Activated T-cell treated with anti-CD3 and anti-CD28 coated beads, Interleukin-2, amount 50 U/mL, for 72 hours (primary cell): ENCODE measurements around the gene SP100. TPM values are rescaled to one million over a fixed set of nuclear protein-coding genes. Genes with fewer than 3 reads are reported as not detected.
A peak's percentile ranks its signal among the peaks of the same experiment; 100 is the strongest.
"Not testable (repeated sequence)": the region's sequence is repeated elsewhere in the genome, so short reads cannot be mapped to it uniquely, and the experiment has no call there.

ENCODE experiments used
- ATAC-seq, 2 donors: fragments of 150-1000 bp; cut with Tn5 transposase; replicated peaks in 1 of 2; 2 replicates each; pipeline ENCODE4 v1.10.0; 2021; ENCODE audit warnings: moderate library complexity in 2 of 2, mild to moderate bottlenecking in 1 of 2
- DNase-seq, 2 donors: peaks; one replicate each; pipeline ENCODE4 v3.0.0; 2021 to 2022; ENCODE audit warnings: mixed read lengths in 1 of 2
- H3K27ac Mint-ChIP-seq: one replicate; pipeline ENCODE4 v1.8.0; 2022; ENCODE audit warnings: mild to moderate bottlenecking, moderate library complexity, mixed read lengths
- H3K27me3 Mint-ChIP-seq: one replicate; pipeline ENCODE4 v1.8.0; 2022; ENCODE audit warnings: low read depth, mixed read lengths
- H3K36me3 Mint-ChIP-seq, 2 donors: one replicate each; pipeline ENCODE4 v1.8.0; 2022; ENCODE audit warnings: mixed read lengths in 2 of 2, mild to moderate bottlenecking in 1 of 2; ENCODE audit not compliant: insufficient read depth in 2 of 2
- H3K4me1 Mint-ChIP-seq: one replicate; pipeline ENCODE4 v1.8.0; 2022; ENCODE audit warnings: low read depth, mixed read lengths
- H3K4me3 Mint-ChIP-seq, 2 donors: one replicate each; pipeline ENCODE4 v1.8.0; 2022; ENCODE audit warnings: mild to moderate bottlenecking in 2 of 2, mixed read lengths in 2 of 2, moderate library complexity in 2 of 2
- H3K9me3 Mint-ChIP-seq, 2 donors: one replicate each; pipeline ENCODE4 v1.8.0; 2022; ENCODE audit warnings: mixed read lengths in 2 of 2
- total RNA-seq, 2 donors: library from RNA; stranded (reverse); gene quantifications; one replicate each; pipeline ENCODE4 v1.2.3, GENCODE V29; 2022

SP100 gene
- total RNA-seq: 100 to 1,000 TPM; 156 to 217 TPM

DNA sequence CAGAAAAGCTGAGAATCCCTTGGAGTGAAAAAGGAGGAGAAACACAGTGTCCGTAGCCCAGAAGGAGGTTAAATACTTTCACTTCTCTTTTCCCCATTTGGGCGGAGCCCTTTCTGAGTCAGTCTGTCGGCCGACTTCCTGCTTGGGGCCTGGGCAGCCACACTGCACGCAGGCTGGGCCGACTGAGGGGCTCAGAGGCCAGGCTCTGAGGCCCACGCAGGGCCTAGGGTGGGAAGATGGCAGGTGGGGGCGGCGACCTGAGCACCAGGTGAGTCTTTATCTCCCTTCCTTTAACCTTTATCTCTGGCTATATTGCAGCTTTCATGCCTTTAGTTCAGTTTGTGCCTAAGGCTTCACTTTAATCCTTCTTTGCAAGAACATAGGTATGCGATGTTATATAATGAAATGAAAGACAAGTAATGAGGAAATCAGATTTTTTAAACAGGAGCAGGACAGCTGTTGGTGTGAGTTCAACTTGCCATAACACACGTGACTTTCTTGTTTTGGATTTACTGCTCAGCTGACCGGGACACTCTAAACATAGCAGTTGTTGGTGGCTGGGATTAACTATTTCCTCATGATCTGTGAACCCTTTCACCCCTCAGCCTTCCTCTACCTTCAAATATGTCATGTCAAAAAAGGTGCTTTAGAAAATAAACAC is at the start of gene SP100:
Gene SP100, plus strand, starts transcription at position 141 of the 661 bp plus-strand sequence. Its CDS starts 96 bp downstream, at position 237.
- peak within 1 kb of the TSS; percentile 88 to 95 for H3K4me3 Mint-ChIP-seq
- H3K27ac Mint-ChIP-seq: peak within 1 kb of the TSS; percentile 99
- H3K27me3 Mint-ChIP-seq: no peaks in the 10 kb centered on the region
- peaks cover 16 to 26% of the 10 kb centered on the region in 2 donors for H3K36me3 Mint-ChIP-seq
- peaks cover 85% of the 10 kb centered on the region for H3K4me1 Mint-ChIP-seq
- no peaks in the 10 kb centered on the region for H3K9me3 Mint-ChIP-seq
- DNase-seq (peak; percentile 82 to 87), ATAC-seq (peak; percentile 85)

DNA sequence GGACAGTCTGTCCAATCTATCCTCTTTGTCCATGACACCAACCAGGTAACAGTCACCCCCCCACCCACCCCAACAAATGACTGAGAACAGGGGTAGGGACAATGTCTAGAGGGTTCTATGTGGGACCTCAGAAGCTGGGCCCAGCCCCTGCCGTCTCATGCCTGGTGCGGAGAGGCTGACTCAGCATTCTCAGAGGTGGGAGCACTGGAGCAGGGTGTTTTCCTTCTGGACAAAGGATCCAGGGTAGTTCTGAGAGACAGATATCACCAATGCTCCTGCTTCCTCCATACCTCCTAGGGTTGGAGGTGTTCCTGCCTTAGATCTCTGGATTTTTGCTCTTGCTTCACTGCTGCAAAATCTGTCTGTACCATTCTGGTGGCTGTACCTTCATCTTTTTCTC is 33.9 kb upstream of the SP100 start:
- no peak for ATAC-seq
- Mint-ChIP-seq H3K27ac (peak overlapping the region; percentile 72), H3K4me3 (no peak overlapping the region), H3K36me3 (peaks cover 1 to 25% of the 10 kb centered on the region in 2 donors), H3K4me1 (peaks cover 10% of the 10 kb centered on the region), H3K9me3 (no peaks in the 10 kb centered on the region), H3K27me3 (no peaks in the 10 kb centered on the region)
- no peak for DNase-seq

DNA sequence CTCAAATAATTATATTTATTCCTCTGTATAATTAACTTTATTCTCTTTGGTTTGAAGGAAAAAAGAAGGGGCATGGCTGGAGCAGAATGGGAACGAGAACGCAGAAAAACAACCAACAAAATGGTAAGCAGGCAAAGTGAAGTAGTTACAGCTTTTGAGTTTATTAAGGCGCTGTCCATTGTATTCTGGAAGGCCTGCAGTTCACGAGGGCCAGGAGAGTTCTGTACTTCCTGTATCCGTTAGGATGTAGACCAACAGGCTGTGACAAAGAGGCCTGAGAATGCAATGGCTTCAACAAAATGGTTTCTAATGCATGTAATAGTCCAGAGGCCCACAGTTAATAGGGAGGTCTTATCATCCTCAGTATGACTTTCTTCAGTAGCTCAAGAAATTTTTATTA is 32.5 kb upstream of the SP100 start:
- Mint-ChIP-seq H3K27ac (no peak overlapping the region), H3K27me3 (no peaks in the 10 kb centered on the region), H3K4me1 (peaks cover 3% of the 10 kb centered on the region), H3K36me3 (peaks cover 1 to 24% of the 10 kb centered on the region in 2 donors), H3K9me3 (no peaks in the 10 kb centered on the region), H3K4me3 (no peak overlapping the region)
- ATAC-seq (no peak), DNase-seq (no peak)

DNA sequence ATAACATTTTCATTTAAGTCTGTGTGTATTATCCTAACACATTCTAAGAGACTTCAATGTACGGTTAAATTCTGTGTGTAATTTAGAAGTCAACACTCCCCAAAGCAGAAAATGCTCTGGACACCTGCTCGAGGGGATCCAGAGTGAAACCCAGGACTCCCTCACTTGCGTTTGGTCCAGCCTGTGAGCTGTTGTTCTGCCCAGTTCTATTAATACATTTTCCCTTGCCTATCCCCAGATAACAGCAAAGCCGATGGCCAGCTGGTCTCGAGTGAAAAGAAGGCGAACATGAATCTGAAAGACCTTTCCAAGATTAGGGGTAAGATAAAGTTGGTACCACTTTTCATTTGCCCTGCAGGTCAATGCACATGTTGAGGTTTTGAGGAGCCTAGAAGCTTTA is 31.0 kb upstream of the SP100 start:
- Mint-ChIP-seq H3K36me3 (peaks cover 7 to 33% of the 10 kb centered on the region in 2 donors), H3K4me1 (no peaks in the 10 kb centered on the region), H3K4me3 (no peak overlapping the region), H3K27me3 (no peaks in the 10 kb centered on the region), H3K27ac (no peak overlapping the region), H3K9me3 (no peaks in the 10 kb centered on the region)
- ATAC-seq (no peak), DNase-seq (no peak)

DNA sequence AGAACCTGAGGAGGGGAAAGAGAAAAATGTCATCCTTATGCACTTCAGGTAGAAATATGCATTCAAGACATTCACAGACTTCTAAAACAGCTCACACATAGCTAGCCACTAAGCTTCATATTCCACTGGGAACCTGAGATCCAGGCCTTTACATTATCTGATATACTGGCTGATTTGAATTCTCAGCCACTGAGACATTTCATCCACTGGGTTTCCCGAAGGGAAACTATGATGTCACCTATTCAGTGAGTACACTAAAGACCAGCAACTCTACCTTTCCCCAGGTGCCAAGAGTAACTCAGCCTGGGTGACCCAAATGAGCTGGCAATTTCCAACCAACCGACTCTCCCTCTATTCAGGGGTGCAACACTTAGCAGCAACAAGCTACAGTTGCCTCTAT is 21.7 kb upstream of the SP100 start:
- H3K4me3 Mint-ChIP-seq: no peak overlapping the region
- H3K27ac Mint-ChIP-seq: no peak overlapping the region
- H3K9me3 Mint-ChIP-seq: peaks cover 0 to 2% of the 10 kb centered on the region in 2 donors
- H3K27me3 Mint-ChIP-seq: no peaks in the 10 kb centered on the region
- no peaks in the 10 kb centered on the region for H3K4me1 Mint-ChIP-seq
- H3K36me3 Mint-ChIP-seq: peaks cover 21 to 49% of the 10 kb centered on the region in 2 donors
- no peak for DNase-seq
- ATAC-seq: no peak

DNA sequence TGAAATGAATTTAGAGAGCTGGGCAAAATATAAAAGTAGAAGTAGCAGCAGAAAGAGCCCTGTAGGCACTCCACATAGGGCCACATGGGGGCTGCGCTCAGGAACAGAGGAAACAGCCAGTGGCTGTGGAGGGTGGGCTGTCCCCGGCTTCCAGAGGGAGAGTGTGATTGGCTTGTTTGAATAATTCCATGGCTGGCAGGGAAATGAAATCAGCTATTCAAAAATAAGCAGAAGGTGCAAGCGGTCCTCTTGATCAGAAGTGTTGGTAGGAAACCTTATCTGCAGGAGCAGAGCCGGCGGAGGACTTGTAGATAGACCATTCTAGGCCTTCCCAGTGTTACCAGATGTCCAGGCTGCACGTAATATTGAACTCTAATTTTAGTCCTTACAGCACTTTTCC is 17.3 kb upstream of the SP100 start:
- Mint-ChIP-seq H3K36me3 (peaks cover 9 to 39% of the 10 kb centered on the region in 2 donors), H3K27ac (peak overlapping the region; percentile 2)
- ATAC-seq, H3K4me1 Mint-ChIP-seq, H3K9me3 Mint-ChIP-seq, DNase-seq, H3K27me3 Mint-ChIP-seq, H3K4me3 Mint-ChIP-seq: not testable (repeated sequence)

DNA sequence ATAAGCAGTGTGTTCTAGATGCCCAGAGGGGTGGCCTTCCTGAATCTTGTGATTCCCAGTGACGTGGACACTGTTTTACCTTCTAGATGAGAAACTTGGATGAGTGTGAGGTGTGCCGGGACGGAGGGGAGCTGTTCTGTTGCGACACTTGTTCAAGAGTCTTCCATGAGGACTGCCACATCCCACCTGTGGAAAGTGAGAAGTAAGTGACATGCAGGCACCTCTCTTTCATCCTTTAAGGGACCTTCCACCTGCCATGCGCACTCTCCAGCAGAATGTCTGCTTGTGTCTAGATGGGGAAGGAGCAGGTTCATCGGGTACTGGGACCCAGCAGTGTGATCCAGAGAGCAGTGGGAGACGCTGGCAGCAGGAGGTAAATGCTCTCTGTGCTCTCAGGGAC is 16.0 kb upstream of the SP100 start:
- no peak overlapping the region for H3K27ac Mint-ChIP-seq
- no peaks in the 10 kb centered on the region for H3K4me1 Mint-ChIP-seq
- H3K36me3 Mint-ChIP-seq: peaks cover 7 to 39% of the 10 kb centered on the region in 2 donors
- ATAC-seq (no peak), DNase-seq (no peak)
- no peaks in the 10 kb centered on the region for H3K27me3 Mint-ChIP-seq
- peaks cover 1 to 2% of the 10 kb centered on the region in 2 donors for H3K9me3 Mint-ChIP-seq
- H3K4me3 Mint-ChIP-seq: no peak overlapping the region

DNA sequence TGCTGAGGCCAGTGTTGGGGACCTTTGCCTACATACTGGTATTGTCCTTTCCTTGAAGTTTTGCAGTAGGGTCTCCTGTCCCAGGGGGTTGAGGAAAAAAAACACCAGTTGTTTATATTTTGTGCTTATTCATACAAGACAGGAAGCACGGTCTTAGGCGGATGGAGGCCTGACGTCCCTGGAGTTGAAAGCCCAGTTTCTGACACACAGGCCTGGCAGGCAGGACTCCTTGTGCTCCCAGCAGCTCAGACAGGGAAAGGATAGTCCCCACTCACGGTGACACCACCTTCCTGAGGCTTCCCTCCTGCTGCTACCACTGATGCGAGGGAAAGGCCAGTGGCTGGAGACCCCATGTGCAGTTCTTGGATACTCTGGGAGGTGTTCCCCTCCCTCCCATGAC is 15.5 kb upstream of the SP100 start:
- no peak overlapping the region for H3K4me3 Mint-ChIP-seq
- H3K27ac Mint-ChIP-seq: no peak overlapping the region
- H3K4me1 Mint-ChIP-seq: no peaks in the 10 kb centered on the region
- peaks cover 1 to 2% of the 10 kb centered on the region in 2 donors for H3K9me3 Mint-ChIP-seq
- no peak for DNase-seq
- ATAC-seq: no peak
- peaks cover 6 to 36% of the 10 kb centered on the region in 2 donors for H3K36me3 Mint-ChIP-seq
- H3K27me3 Mint-ChIP-seq: no peaks in the 10 kb centered on the region

DNA sequence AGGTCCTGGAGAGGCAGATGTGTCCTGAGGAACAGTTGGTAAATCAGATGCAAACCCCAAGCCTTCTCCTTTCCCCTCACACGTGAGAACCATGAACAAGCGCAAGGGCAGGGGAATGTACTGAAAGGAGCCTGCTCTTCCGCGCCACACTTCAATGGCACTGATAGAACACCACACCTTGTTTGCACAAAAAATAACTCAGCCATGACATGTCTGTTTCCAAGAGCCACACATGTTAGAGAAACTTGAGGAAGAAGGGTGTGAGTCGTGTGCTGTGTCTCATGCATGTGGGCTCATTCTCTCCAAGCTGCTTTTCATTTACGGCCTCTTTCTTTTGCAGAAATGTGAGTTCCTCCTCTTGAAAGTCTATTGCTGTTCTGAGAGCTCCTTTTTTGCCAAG is 15.0 kb upstream of the SP100 start:
- not testable (repeated sequence) for H3K4me1 Mint-ChIP-seq, H3K4me3 Mint-ChIP-seq, H3K9me3 Mint-ChIP-seq, H3K27me3 Mint-ChIP-seq, ATAC-seq, H3K27ac Mint-ChIP-seq, DNase-seq
- peaks cover 2 to 32% of the 10 kb centered on the region in 2 donors for H3K36me3 Mint-ChIP-seq

DNA sequence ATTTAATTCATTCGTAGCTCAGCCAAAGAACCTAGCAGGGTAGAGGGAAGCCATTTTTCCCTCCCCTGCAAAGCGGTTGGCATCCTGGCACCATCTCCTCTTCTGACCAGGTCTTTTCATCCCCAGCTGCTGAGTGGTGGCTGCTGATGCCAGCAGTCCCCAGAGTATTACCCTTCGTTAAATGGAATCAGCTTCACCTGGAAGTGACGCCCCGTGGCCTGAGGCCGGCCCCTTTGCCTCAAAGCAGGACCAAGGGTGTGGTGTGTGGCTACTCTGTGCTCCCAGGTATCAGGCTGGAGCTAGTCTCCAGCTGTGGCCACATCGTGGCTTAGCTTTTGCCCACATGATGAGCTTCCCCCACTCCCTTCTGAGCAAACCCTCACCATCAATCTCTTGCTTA is 12.3 kb upstream of the SP100 start:
- H3K4me3 Mint-ChIP-seq: no peak overlapping the region

DNA sequence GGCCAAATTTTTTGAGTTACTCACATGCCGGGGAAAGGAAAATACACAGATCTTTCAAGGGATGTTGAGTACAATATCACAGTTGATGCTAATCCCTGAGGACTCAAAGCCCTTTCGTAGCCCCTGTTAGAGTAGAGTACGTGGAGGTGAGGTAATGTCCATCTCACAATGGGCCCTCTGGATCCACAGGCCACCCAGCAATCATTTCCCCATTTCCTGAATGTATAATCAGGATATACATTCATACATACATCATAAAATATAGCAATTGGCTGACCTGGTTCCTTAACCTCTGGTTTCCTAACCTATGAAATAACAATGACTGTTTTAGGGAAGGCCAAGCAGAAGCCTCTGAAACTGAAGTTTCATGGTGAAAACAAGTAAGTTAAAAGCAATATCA is 10.2 kb upstream of the SP100 start:
- Mint-ChIP-seq H3K36me3 (peaks cover 2 to 20% of the 10 kb centered on the region in 2 donors), H3K4me1 (peaks cover 13% of the 10 kb centered on the region), H3K9me3 (peaks cover 1 to 2% of the 10 kb centered on the region in 2 donors), H3K4me3 (no peak overlapping the region), H3K27me3 (no peaks in the 10 kb centered on the region), H3K27ac (no peak overlapping the region)
- DNase-seq: no peak
- ATAC-seq: no peak

More for the DNA sequence above, 12.3 kb upstream of the SP100 start:
- Mint-ChIP-seq H3K36me3 (peaks cover 2 to 29% of the 10 kb centered on the region in 2 donors), H3K27me3 (no peaks in the 10 kb centered on the region), H3K4me1 (peaks cover 9% of the 10 kb centered on the region), H3K27ac (no peak overlapping the region), H3K9me3 (peaks cover 1 to 2% of the 10 kb centered on the region in 2 donors)
- ATAC-seq (no peak), DNase-seq (no peak)

DNA sequence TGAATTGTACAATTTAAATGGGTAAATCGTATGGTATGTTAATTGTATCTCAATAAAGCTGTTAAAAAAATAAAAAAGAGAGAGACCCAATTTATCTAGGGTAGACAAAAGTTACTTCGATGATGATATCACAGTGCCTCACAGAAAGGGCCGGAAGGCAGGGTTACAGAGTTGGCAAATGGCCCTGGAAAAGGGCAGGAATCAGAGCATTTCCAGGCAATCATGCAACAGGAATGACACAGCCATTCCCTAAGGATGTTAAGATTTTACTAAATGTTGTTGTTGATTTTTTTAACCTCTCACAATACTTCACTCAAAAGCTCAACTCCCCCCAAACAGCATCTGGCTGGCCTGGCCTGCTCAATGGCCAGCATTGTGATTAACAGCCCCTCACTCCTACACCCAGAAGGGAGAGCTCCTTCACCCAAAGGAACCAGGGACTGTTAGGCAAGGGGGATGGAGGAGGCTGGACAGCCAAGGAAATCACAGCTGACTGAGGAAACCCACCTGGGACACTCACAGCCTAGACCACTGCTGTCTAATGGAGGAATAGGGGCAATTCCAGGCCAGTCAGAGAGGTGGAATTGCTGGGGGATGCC is 7.7 kb upstream of the SP100 start:
- peak overlapping the region; percentile 49 for H3K27ac Mint-ChIP-seq
- DNase-seq (no peak), ATAC-seq (no peak)

DNA sequence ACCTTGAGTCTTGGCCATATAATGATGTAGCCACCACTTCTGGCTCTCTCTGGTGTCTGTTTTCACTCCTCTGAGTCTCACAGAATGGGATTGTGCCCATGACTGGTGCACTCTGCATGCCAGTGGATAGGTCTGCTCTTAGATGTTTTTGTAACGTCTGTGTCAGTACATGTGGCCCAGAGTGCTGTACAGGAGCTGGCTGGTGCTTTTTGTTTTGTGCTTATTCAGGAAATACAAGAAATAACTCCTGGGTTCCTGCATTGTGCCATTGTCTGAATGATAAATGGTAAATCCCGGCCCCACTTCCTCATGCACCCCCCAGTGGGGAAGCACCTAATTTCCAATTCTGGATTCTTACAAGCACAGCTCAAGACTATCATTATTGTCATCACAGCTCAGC is 6.7 kb upstream of the SP100 start:
- peaks cover 45% of the 10 kb centered on the region for H3K4me1 Mint-ChIP-seq
- not testable (repeated sequence) for DNase-seq, H3K9me3 Mint-ChIP-seq, ATAC-seq, H3K27ac Mint-ChIP-seq, H3K36me3 Mint-ChIP-seq, H3K27me3 Mint-ChIP-seq, H3K4me3 Mint-ChIP-seq

More for the DNA sequence above, 7.7 kb upstream of the SP100 start:
- Mint-ChIP-seq H3K9me3 (peaks cover 1 to 2% of the 10 kb centered on the region in 2 donors), H3K4me1 (peaks cover 35% of the 10 kb centered on the region), H3K4me3 (no peak overlapping the region), H3K36me3 (peaks cover 2 to 14% of the 10 kb centered on the region in 2 donors), H3K27me3 (no peaks in the 10 kb centered on the region)
